ENCODE measurements around the gene B3GAT1.

B3GAT1 gene

GRCh38 chr11:134333312-134333711, 78.7 kb downstream of the B3GAT1 start:
- ChIA-PET POLR2A (no interaction called here), CTCF (no interaction called here)
- no peak for DNase-seq (ENCODE audit: low read depth, low spot score)
- TF ChIP-seq CTCF (IDR thresholded peaks at IDR 0.05; ENCODE audit: insufficient read depth, low read length, missing control alignments): no peak
- H3K4me3 ChIP-seq (ENCODE audit: low read depth, low read length): no peak overlapping the region

- POLR2A ChIA-PET: no interaction called here
- no peak overlapping the region for H3K4me3 ChIP-seq (ENCODE audit: low read depth, low read length)
- no peak for TF ChIP-seq CTCF (IDR thresholded peaks at IDR 0.05; ENCODE audit: insufficient read depth, low read length, missing control alignments)
- no peak for DNase-seq (ENCODE audit: low read depth, low spot score)
- CTCF ChIA-PET: no interaction called here
These were observed 79.3 kb downstream of the B3GAT1 start for GRCh38 chr11:134332782-134333181.

- peak overlapping the region; percentile 40 for H3K4me3 ChIP-seq (ENCODE audit: low read depth, low read length)
- no peak for TF ChIP-seq CTCF (IDR thresholded peaks at IDR 0.05; ENCODE audit: insufficient read depth, low read length, missing control alignments)
- CTCF ChIA-PET: no interaction called here
- DNase-seq (ENCODE audit: low read depth, low spot score): no peak
- POLR2A ChIA-PET: no interaction called here
These were observed 79.8 kb downstream of the B3GAT1 start for GRCh38 chr11:134332189-134332631.

GRCh38 chr11:134331354-134332188, 80.5 kb downstream of the B3GAT1 start, which contains the start of gene GLB1L2:
Gene GLB1L2, plus strand, starts transcription at chr11:134331988. Its CDS starts 74 bp downstream, at chr11:134332062.
- CTCF ChIA-PET: no interaction called here
- peak within 1 kb of the TSS; percentile 40 for H3K4me3 ChIP-seq (ENCODE audit: low read depth, low read length)
- POLR2A ChIA-PET: no interaction called here
- DNase-seq (ENCODE audit: low read depth, low spot score): no peak
- no peak for TF ChIP-seq CTCF (IDR thresholded peaks at IDR 0.05; ENCODE audit: insufficient read depth, low read length, missing control alignments)

GRCh38 chr11:134330611-134331353, 81.3 kb downstream of the B3GAT1 start:
- ChIA-PET POLR2A (no interaction called here), CTCF (no interaction called here)
- no peak for DNase-seq (ENCODE audit: low read depth, low spot score)
- no peak overlapping the region for H3K4me3 ChIP-seq (ENCODE audit: low read depth, low read length)
- no peak for TF ChIP-seq CTCF (IDR thresholded peaks at IDR 0.05; ENCODE audit: insufficient read depth, low read length, missing control alignments)
